HepG2 (cell line): ENCODE data around the gene IL17RC. TPM values are rescaled to one million over a fixed set of nuclear protein-coding genes. Genes with fewer than 3 reads are reported as not detected.
A peak's percentile ranks its signal among the peaks of the same experiment; 100 is the strongest.

Experiments used
- ATAC-seq: fragments of 200-7000 bp; cut with Tn5 transposase; 3 replicates; pipeline ENCODE4 v1.9.1; 2020; ENCODE audit warnings: mild to moderate bottlenecking, moderate library complexity
- BruUV-seq: library from RNA; stranded (reverse); fragments of 400-500 nt; replicated peaks from 2 replicates; lab custom pipeline; 2021; lab: Mats Ljungman, UMichigan
- CTCF ChIA-PET: fragments of 300-600 bp; formaldehyde crosslinking; extraction: SDS; loops from one replicate; lab custom pipeline; 2021; ENCODE audit warnings: low total read pairs, inconsistent platforms, low intra/inter-chr PET ratio; lab: Yijun Ruan, JAX
- POLR2A ChIA-PET: fragments of 350-600 bp; sonication (Branson Sonifier 250); formaldehyde crosslinking; loops from one replicate; lab custom pipeline; 2020; ENCODE audit warnings: antibody characterized with exemption, inconsistent platforms; lab: Yijun Ruan, JAX
- DNase-seq: peaks from one replicate; pipeline ENCODE4 v3.0.0-alpha.2; 2015; ENCODE audit warnings: low spot score
- FAIRE-seq: peaks from 3 replicates; lab custom pipeline; 2011; peaks lifted over from hg19 to GRCh38; lab: Jason Lieb, UNC
- H2AFZ ChIP-seq: one replicate; pipeline ENCODE4 v1.6.1; 2011; ENCODE audit warnings: low read length, inconsistent platforms
- H3K27ac ChIP-seq: fragments of 300-600 bp; 3 replicates; pipeline ENCODE4 v1.8.0; 2011; ENCODE audit warnings: mixed run types, mild to moderate bottlenecking, mixed read lengths, low read length, inconsistent platforms; ENCODE audit not compliant: insufficient read depth; ENCODE audit errors: extremely low read length
- H3K27me3 ChIP-seq, 2 experiments: fragments of 200-600 bp in 1 of 2; 2 replicates in 1 of 2; 3 replicates in 1 of 2; pipeline versions ENCODE4 v1.6.0 to v1.8.0; 2011; ENCODE audit warnings: low read length in 2 of 2, mild to moderate bottlenecking in 2 of 2, moderate library complexity in 2 of 2, inconsistent platforms in 1 of 2; ENCODE audit not compliant: insufficient read depth in 2 of 2, control insufficient read depth in 1 of 2
- H3K36me3 ChIP-seq, 2 experiments: fragments of 200-600 bp in 1 of 2; replicated peaks in 1 of 2; 2 replicates in 1 of 2; 3 replicates in 1 of 2; pipeline versions ENCODE4 v1.5.1 to v1.8.0; 2011; ENCODE audit warnings: low read length in 2 of 2, inconsistent platforms in 1 of 2; ENCODE audit not compliant: insufficient read depth in 2 of 2, control insufficient read depth in 1 of 2
- H3K4me1 ChIP-seq: 2 replicates; pipeline ENCODE4 v1.5.1; 2012; ENCODE audit warnings: low read length, inconsistent platforms; ENCODE audit not compliant: insufficient read depth
- H3K4me2 ChIP-seq: 2 replicates; pipeline ENCODE4 v1.6.0; 2011; ENCODE audit warnings: low read depth, low read length, inconsistent platforms
- H3K4me3 ChIP-seq, 3 experiments: fragments of 200-600 bp in 1 of 3; sonication (generic), shearing (Covaris generic) in 1 of 3; replicated peaks in 1 of 3; 2 replicates each; pipeline ENCODE4 v1.5.1; 2011 to 2016; ENCODE audit warnings: low read length in 3 of 3, inconsistent platforms in 2 of 3, low read depth in 2 of 3, mild to moderate bottlenecking in 2 of 3, control low read depth in 1 of 3, mixed read lengths in 1 of 3; ENCODE audit not compliant: insufficient read depth in 1 of 3
- H3K79me2 ChIP-seq: one replicate; pipeline ENCODE4 v1.6.1; 2011; ENCODE audit warnings: low read length, inconsistent platforms; ENCODE audit not compliant: insufficient read depth
- H3K9ac ChIP-seq: 2 replicates; pipeline ENCODE4 v1.6.0; 2011; ENCODE audit warnings: mild to moderate bottlenecking, low read depth, low read length, inconsistent platforms; ENCODE audit not compliant: insufficient read depth
- H3K9me3 ChIP-seq: 2 replicates; pipeline ENCODE4 v1.5.1; 2012; ENCODE audit warnings: mild to moderate bottlenecking, low read length
- H4K20me1 ChIP-seq: 2 replicates; pipeline ENCODE4 v1.6.0; 2011; ENCODE audit warnings: inconsistent platforms, mild to moderate bottlenecking, low read length, moderate library complexity; ENCODE audit not compliant: insufficient read depth
- ARID4A ChIP-seq: sonication (generic); formaldehyde crosslinking; IDR thresholded peaks from 2 replicates; pipeline ENCODE4 v1.5.0; 2020; ENCODE audit warnings: mild to moderate bottlenecking, missing genetic modification reagents, borderline replicate concordance
- BCL3 ChIP-seq: sonication (generic); formaldehyde crosslinking; IDR thresholded peaks from 2 replicates; pipeline ENCODE4 v1.5.1; 2020; ENCODE audit warnings: mild to moderate bottlenecking, missing genetic modification reagents, moderate library complexity
- CTCF ChIP-seq: sonication (generic); formaldehyde crosslinking; IDR thresholded peaks from 2 replicates; pipeline ENCODE4 v1.5.0; 2020; ENCODE audit warnings: mild to moderate bottlenecking, missing genetic modification reagents, moderate library complexity
- TGIF2 ChIP-seq: IDR thresholded peaks from 2 replicates; pipeline ENCODE4 v1.6.1; 2016; ENCODE audit warnings: control low read depth, missing compliant biosample characterization
- ZBTB2 ChIP-seq: sonication (generic); formaldehyde crosslinking; IDR thresholded peaks from 2 replicates; pipeline ENCODE4 v1.8.0; 2022; ENCODE audit warnings: low read depth, missing genetic modification reagents
- ZEB1 ChIP-seq: IDR thresholded peaks from 2 replicates; pipeline ENCODE4 v1.6.1; 2012; ENCODE audit warnings: mild to moderate bottlenecking, low read depth, inconsistent platforms; ENCODE audit not compliant: insufficient replicate concordance
- ZGPAT ChIP-seq: IDR thresholded peaks from 2 replicates; pipeline ENCODE4 v1.6.1; 2016; ENCODE audit warnings: mild to moderate bottlenecking
- ZNF44 ChIP-seq: sonication (generic); formaldehyde crosslinking; IDR thresholded peaks from 2 replicates; pipeline ENCODE4 v1.5.1; 2020; ENCODE audit warnings: mild to moderate bottlenecking, missing genetic modification reagents
- ZNF713 ChIP-seq: sonication (generic); formaldehyde crosslinking; IDR thresholded peaks from 2 replicates; pipeline ENCODE4 v1.4.0; 2020; ENCODE audit warnings: mild to moderate bottlenecking, missing genetic modification reagents
- WGBS: methylation state at CpG from one replicate; pipeline ENCODE4 v1.1.6; 2017; ENCODE audit warnings: low lambda C conversion rate; 5-methylcytosine and 5-hydroxymethylcytosine counted together
- in situ Hi-C: cut with HindIII; loops from 2 replicates; pipeline ENCODE4 v1.10.0; 2017; ENCODE audit warnings: low pct_unique_long_range_greater_than_20kb; ENCODE audit not compliant: extremely low pct_ligation_motif_present
- intact Hi-C: fragments of 100-400 bp; cut with micrococcal nuclease; formaldehyde crosslinking; loops from one replicate; pipeline ENCODE4 v1.10.0; 2022; ENCODE audit not compliant: unreplicated experiment
- polyA plus RNA-seq, 8 experiments: library from polyadenylated mRNA; depleted of rRNA in 3 of 8; stranded (reverse) in 7 of 8; unstranded in 1 of 8; fragments of >200 nt; fragmentation: Illumina TruSeq in 4 of 8; extraction: Trizol in 4 of 8; gene quantifications; 2 replicates each; pipeline versions ENCODE4 v1.2.1 to v1.2.3, GENCODE V29; 2011 to 2016; ENCODE audit warnings: low read depth in 4 of 8, missing spikeins in 1 of 8, mixed read lengths in 1 of 8; ENCODE audit not compliant: insufficient read depth in 1 of 8
- total RNA-seq, 5 experiments: library from RNA; depleted of rRNA; stranded (reverse); fragments of >200 nt; fragmentation: Illumina TruSeq; extraction: Trizol; gene quantifications; 2 replicates each; pipeline ENCODE4 v1.2.3, GENCODE V29; 2016; ENCODE audit warnings: low read depth in 1 of 5

IL17RC gene
- total and polyA plus RNA-seq, 2 of the 13 experiments (the other 11 are each of a cell fraction or from before 2014, with no cell fraction given), result 20.7 to 24.0 TPM

- DNase-seq (no peak), ATAC-seq (no peak), FAIRE-seq (no peak)
- Histone ChIP-seq H3K9me3 (no peaks in the 10 kb centered on the region), H2AFZ (no peak overlapping the region), H3K27me3 (no peaks in the 10 kb centered on the region; a peak in 1 of 5 replicates), H3K4me3 (peak overlapping the region; percentile 76 to 92 (median 89)), H4K20me1 (no peaks in the 10 kb centered on the region), H3K36me3 (peaks cover 8 to 15% of the 10 kb centered on the region in 2 experiments), H3K4me1 (peaks cover 64% of the 10 kb centered on the region), H3K79me2 (peaks cover 15% of the 10 kb centered on the region), H3K9ac (peak overlapping the region; percentile 83), H3K27ac (peak overlapping the region; percentile 92), H3K4me2 (peak overlapping the region; percentile 97)
- intact Hi-C loops, result loop anchor here (5.0 kb wide), 1 partner anchor 44 kb away; no protein-coding TSS in a partner anchor
- ChIA-PET CTCF (interaction anchor here (1.2 kb wide), 1 partner anchor 12 kb away, joined by 3 read pairs; no protein-coding TSS in a partner anchor), POLR2A (interaction anchor here (0.8 to 9.3 kb wide), 13 partner anchors 9 to 110 kb away, joined by 3 to 298 read pairs (median 12); partner anchors contain the start of genes ARPC4, CIDEC, CRELD1 and IL17RC)
- BruUV-seq, result no TSS peak
- 20% methylated on average over 4 of the region's 4 CpGs for WGBS
- in situ Hi-C loops, result no loop called here
- TF ChIP-seq ARID4A (peak; percentile 8; the same call in 1 of the 2 replicates), ZGPAT (0 out of 2 replicates have a peak, but pooled peaks have one; percentile 1), ZBTB2 (CRISPR knock-in tag) (no peak), ZEB1 (peak; percentile 9), ZNF44 (CRISPR knock-in tag) (no peak), BCL3 (CRISPR knock-in tag) (no peak), ZNF713 (CRISPR knock-in tag) (0 out of 2 replicates have a peak, but pooled peaks have one; percentile 7), TGIF2 (0 out of 2 replicates have a peak, but pooled peaks have one; percentile 1), CTCF (CRISPR knock-in tag) (no peak)
These were observed 13.7 kb upstream of the IL17RC start for GRCh38 chr3:9903238-9903624.
